ENCODE data around the gene ZNF618.

ZNF618 gene

GRCh38 chr9:114076237-114077161 lies 200.4 kb downstream of the ZNF618 start:
- no peak for DNase-seq (ENCODE audit: low read depth)
- no peak for TF ChIP-seq CTCF (IDR thresholded peaks at IDR 0.05; ENCODE audit: insufficient read depth, low read depth, low read length, missing control alignments)
- H3K4me3 ChIP-seq (ENCODE audit: low read length), result no peak overlapping the region

DNA sequence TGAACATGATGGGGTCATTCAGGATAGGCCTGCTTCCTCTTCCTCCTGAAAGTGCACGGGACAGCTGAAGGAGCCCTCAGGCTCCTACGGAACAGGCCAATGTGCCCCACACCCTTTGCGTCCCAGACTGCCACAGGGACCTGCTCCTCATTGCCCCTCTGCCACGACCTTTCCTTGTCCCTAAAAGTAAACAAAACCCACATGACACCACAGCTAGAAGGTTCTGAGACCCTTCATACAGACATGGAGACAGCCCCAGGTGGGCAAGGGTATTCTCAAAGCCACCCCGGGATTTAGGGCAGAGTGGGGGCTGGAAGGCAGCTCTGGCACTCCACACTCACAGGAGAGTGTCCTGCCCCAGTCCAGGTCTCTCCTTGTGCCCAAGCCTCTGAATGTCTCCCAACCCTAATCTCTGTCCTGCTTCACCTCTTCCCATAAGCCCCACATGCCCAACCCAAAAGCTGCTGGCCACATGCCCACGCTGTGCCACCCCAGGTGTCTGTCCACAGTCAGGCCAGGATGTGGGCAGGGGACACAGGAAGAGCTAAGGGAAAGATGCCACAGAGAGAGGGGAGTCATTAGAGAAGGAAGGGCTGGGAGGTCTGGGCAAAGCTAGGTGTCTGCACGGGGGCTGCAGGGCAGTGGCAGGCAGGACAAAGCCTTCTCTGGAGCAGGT lies 201.2 kb downstream of the ZNF618 start:
- no peak overlapping the region for H3K4me3 ChIP-seq (ENCODE audit: low read length)
- no peak for TF ChIP-seq CTCF (IDR thresholded peaks at IDR 0.05; ENCODE audit: insufficient read depth, low read depth, low read length, missing control alignments)
- no peak for DNase-seq (ENCODE audit: low read depth)

DNA sequence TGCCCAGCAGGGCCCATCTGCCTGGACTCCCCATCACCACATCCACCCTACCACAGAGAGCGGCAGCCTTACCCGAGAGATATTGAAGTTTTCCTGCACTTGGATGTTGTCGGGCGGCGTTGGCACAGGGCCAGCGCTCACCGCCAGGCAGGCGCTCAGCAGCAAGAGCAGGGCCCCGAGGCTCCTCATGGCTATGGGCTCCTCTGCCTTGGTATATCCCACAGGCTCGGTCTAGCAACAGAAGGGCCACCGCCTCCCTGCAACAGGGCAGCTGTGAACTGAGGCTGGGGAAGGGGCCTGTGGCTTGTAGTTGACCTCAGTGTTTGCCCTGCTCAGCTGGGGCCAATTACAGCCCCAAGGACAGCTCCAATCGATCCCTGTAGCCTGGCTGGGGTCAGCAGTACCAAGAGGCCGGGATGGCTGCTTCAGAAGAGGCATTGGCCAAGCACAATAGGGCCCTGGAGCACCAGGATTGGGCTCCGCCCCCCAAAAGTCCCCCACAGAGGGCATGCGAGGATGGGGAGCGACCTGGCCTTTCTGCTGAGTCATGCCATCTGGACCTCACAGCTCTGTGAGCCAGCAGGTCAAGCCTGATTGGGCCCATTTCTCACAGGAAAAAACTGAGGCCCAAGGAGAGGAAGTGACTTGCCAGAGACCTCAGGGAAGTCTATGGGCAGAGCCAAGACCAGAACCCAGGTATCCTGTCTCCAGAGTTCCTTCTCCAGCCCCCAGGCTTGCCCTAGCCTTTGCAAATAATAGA lies 202.1 kb downstream of the ZNF618 start, which contains the start of gene AMBP:
Gene AMBP (minus strand): TSS at position 280 of the 760 bp plus-strand sequence. CDS start 91 bp downstream, at position 189.
- TF ChIP-seq CTCF (IDR thresholded peaks at IDR 0.05; ENCODE audit: insufficient read depth, low read depth, low read length, missing control alignments), result no peak
- H3K4me3 ChIP-seq (ENCODE audit: low read length), result no peak within 1 kb of the TSS
- DNase-seq (ENCODE audit: low read depth), result peak; percentile 7

DNA sequence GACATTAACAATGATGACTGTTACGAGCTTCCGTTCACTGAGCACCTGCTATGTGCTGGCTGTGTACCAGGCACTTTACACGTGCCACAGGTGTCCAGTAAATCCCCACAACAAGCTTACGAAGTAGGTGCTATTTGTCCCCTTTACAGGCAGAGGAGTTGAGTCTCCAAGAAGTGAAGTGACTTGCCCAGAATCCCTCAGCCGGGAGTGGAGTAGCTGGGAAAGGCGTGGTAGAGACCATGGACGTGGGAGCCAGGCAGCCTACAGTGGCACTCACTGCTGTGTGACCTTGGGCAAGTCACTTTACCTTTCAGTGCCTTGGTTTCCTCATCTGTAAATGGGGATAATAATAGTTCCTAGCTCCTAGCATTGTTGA lies 202.7 kb downstream of the ZNF618 start:
- no peak for TF ChIP-seq CTCF (IDR thresholded peaks at IDR 0.05; ENCODE audit: insufficient read depth, low read depth, low read length, missing control alignments)
- DNase-seq (ENCODE audit: low read depth), result no peak

GRCh38 chr9:114080195-114080772 lies 204.2 kb downstream of the ZNF618 start:
- DNase-seq (ENCODE audit: low read depth), result no peak
- no peak for TF ChIP-seq CTCF (IDR thresholded peaks at IDR 0.05; ENCODE audit: insufficient read depth, low read depth, low read length, missing control alignments)
- no peak overlapping the region for H3K4me3 ChIP-seq (ENCODE audit: low read length)

More for the DNA sequence above, 202.7 kb downstream of the ZNF618 start:
- H3K4me3 ChIP-seq (ENCODE audit: low read length), result no peak overlapping the region

DNA sequence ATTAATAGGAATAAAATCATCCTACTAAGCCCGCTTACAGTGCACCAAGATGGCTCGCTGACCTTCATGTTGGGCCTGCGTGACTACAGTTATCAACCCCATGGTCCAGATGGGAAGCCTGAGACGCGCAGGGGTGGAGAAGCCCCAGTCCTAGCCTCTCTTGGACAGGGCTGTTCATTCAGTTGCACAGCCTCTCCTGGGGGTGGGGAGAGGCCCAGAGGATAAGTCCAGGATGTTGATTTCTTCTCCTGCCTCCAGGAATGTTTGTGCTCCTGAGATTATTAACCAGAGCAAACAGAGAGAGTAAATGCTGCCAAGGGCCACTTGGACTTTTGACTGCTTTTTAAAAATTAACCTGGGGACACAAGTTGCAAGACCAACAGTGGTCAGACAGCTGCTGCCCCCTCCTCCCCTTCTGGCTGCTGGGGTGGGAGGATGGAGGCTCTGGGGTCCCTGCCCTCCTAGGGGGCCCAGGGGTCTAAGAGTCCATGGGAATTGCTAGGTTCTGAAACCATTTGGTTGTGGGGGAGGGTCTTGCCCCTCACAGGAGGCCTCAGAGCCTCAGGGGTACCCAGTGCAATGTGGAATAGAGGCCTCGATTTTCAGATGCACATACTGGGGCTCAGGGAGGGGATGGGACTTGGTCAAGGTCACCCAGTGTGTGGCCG lies 204.8 kb downstream of the ZNF618 start:
- no peak for TF ChIP-seq CTCF (IDR thresholded peaks at IDR 0.05; ENCODE audit: insufficient read depth, low read depth, low read length, missing control alignments)
- no peak for DNase-seq (ENCODE audit: low read depth)
- no peak overlapping the region for H3K4me3 ChIP-seq (ENCODE audit: low read length)

Data from epithelial cell of esophagus (primary cell).